SH-SY5Y (cell line): ENCODE data around the gene RAP1GAP.

Source experiments
- GATA2 ChIP-seq: IDR thresholded peaks from 2 replicates; pipeline ENCODE4 v1.6.1; 2011; ENCODE audit warnings: mild to moderate bottlenecking, low read depth, low read length
- GATA3 ChIP-seq: IDR thresholded peaks from 2 replicates; pipeline ENCODE4 v1.6.1; 2011; ENCODE audit warnings: low read depth, mild to moderate bottlenecking, low read length, moderate library complexity

The RAP1GAP gene

DNA sequence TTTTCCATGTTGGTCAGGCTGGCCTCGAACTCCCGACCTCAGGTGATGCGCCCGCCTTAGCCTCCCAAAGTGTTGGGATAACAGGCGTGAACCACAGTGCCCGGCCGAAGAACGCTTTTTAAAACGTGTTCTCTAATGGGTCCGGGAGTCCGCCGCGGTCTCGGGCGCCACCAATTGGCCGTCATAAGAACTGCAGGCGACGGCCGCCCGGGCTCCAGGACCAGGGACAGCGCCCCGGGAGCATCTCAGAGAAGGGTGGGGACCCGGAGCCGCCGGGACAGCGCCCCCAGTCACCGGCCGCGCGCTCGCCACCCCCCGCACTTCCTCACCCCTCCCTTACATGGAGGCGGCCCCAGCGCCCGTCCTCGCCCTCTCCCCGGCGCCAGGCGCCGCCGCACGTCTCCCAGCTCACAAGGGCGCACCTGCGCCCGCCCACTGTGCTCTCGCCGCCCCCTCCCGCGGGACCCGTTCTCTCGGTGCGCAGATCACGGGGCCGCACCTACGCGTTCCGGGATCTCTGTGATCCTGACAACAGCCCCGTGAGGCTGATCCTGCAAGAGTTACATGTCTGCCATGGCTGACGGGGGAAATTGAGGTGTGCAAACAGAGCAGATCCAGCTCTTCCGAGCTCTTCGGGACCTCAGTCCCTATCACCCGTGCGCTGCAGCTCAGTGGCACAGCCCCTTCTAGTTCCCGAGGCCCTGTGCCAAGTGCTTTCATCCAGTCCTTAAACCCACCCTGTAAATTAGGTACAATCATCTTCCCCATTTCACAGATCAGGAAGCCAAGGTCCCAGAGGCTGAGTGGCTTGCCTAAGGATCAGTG, 9.8 kb downstream of the RAP1GAP start:
- TF ChIP-seq GATA3 (no peak), GATA2 (no peak)

DNA sequence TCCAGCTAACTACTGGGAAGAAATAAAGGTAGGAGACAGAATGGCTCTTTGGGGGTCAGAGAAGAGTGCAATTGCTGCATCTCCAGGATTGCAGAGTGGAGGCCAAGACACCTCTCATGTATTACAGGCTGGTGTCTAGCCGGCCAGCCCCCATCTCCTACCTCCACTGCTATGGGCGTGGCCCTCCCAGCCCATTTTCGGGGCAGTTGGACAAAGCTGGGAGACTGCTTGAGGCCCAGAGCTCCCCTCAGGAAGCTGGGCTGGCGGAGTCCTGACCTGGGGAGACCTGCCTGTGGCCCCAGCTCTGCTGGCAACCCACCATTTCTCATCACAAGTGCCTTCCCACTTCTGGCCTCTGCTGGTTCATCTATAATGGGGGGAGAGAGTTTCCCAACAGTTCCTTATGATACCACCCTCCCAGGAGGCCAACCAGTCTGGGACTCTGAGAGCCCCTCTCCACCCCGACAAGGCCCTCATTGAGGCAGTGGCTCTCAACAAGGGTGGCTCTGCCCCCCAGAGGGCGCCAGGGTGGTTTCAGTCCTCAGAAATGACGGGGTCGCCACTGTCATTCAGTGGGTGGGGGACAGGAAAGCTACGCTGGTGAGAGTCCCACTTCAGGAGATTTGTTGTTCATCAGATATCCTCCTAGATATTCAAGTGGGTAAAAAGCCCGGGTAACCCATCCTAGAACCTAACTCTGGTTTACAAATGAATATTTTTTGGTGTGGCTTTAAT, 11.5 kb downstream of the RAP1GAP start:
- TF ChIP-seq GATA2 (no peak), GATA3 (no peak)

DNA sequence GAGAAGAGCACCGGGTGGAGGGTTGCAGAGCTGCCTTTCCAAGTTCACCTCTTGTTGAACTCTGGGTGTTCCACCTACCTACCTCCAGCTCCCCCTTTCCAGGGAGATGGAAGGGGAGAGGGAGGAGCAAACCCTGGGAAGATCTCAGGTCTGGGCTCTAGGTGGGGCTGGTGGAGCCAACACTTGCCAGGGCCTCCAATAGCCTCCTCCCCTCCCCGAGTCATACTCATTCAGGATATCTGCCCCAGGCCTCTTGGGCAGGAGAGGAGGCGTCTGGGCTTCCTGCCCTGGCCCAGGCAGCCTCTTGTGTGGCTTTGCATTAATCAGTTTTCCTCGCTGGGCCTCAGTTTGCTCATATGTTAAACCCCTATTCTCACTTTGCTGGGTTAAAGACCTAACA, 13.4 kb downstream of the RAP1GAP start:
- no peak for TF ChIP-seq GATA2
- no peak for TF ChIP-seq GATA3

DNA sequence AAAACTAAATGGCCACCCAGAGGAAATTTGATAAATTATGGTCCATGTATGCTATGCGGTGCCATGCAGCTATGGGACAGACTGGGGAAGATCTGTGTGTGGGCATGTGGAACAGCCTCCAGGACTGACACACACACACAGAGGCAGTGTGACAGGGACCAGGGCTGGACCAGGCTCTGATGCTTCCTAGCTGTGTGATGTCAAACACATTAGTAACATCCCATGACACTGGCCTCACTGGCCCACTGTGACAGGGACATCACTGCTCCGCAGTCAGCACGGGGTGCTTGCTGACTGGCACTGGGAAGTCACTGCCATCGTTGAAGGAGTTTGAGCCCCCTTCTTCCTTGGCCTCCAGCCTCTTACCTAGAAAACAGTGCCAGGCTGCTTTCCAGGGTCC, 13.9 kb downstream of the RAP1GAP start:
- TF ChIP-seq GATA3 = no peak
- no peak for TF ChIP-seq GATA2

DNA sequence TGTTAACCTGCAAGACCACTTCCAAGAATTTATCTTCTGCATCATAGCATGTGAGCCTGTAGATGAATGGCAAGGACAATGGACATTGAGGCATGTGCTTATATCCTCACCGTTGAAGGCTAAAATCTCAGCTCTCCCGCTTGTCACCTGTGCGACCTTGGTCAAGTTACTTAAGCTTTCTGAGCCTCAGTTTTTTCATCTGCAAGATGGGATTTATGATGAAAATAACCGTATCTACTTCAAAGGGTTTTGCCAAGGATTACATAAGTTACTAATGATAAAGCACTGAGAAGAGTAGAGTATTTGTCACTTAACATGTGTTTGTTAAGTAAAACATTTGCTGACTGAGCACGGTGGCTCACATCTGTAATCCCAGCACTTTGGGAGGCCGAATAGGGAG, 14.9 kb downstream of the RAP1GAP start:
- TF ChIP-seq GATA3 (no peak), GATA2 (no peak)

GRCh38 chr1:21653744-21654100, 15.4 kb downstream of the RAP1GAP start:
- TF ChIP-seq GATA2 (no peak), GATA3 (no peak)

DNA sequence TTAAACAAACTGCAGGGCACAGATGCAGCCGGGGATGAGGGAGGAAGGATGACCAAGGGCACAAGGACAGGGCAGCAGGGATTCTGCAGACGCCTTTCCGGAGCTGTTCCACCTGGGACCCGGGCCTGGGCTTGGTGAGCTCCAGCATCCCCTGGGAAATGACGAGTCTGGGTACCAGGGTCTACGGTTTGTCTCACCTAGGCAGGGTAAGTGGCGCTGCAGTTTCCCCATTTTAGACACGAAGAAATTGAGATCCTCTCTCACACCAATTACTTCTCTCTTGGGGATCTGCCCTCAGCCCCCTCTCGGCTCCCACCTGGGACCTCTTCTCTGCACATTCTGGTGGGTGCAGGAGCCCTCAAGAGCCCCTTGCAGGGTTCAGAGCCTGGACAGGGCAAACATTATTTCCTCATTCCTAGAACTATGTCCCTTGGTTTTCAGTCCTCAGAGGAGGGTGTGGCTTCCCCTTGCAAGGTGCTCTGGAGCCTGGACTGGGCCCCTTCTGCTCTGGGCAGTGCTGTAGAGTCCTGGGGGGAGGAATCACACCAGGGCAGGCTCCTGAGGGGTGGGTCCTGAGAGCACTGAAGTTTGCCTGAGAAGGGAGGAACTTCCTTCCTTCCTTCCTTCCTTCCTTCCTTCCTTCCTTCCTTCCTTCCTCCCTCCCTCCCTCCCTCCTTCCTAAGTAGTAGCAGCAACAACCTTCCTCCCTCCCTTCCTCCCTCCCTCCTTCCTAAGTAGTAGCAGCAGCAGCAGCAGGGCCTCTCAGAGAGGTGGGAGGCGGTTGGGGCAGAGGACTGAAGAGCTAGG, 16.0 kb downstream of the RAP1GAP start:
- TF ChIP-seq GATA3 (no peak), GATA2 (no peak)

DNA sequence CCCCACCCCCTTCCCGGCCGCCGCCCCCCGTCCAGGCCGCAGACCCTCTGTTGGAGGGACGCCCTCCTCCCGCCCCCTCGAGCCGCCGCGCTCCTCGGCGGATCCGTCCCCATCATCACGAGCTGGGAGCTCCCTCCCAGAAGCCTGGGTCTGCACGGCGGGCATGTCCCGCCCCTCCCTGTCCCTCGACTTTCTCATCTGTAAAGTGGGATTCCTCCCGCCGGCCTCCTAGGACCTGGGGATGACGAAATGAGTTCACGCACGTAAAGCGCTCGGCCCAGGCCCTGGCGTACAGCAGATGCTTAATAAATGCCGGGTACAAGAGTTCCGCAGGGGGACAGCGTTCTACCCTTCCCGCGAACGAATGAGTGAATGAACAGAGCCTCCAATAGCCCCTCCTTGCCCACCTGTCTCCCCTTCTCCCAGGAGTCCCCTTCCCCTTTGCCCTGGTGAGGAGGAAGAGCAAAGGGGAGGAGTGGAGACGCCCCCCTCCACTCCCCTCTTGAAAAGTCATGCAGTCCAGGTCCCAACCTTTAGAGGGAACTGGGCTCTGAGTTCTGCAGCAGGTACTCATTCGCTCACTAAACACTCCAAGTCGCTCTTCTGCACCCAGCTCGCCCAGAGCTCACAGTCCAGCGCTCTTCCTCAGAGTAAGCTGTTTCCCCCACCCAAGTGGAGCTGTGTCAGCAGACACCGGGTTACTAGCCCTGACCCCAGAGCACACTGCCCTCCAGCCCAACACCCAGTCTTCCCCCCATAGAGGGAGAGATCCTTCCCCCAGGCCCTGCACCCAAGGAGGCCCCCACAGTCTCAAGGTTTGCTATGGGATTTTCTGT, 16.8 kb downstream of the RAP1GAP start:
- TF ChIP-seq GATA3 (no peak), GATA2 (no peak)

DNA sequence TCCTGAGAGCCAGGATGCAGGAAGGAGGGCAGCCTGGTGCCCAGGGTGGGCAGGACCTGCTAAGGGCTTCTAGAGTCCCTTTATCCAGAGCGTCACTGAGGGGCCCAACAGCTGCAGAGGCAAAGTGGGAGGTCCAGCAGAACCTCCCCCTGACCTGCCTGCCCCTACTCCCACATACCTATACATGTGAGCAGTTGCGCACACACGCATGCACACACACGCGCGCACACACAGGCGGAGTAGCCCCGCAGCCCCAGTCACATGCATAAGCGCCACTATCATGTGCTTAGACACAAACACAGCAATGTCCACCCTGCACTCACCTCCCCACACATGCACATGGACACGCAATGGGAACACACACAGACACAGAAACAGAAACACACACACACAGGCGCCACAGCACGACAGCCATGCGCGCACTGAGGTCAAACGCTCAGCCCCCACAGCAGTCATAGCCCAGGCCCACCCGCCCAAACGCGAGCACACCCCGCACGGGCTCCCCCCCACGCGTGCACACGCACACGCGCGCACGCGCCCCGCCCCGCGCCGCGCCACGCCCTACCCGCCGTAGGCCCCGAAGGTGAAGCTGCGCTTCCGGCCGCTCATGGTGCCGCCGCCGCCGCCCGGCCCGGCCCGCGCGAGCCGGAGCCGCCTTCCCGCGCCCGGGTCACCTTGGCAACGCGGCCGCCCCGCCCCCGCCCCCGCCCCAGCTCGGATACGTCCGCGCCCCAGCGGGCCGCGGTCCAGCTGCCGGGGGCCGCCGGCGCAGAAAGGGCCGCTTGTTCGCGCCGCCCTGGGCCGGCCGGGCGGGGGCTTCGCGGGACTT, 17.7 kb downstream of the RAP1GAP start:
- TF ChIP-seq GATA3 = no peak
- TF ChIP-seq GATA2 = no peak

DNA sequence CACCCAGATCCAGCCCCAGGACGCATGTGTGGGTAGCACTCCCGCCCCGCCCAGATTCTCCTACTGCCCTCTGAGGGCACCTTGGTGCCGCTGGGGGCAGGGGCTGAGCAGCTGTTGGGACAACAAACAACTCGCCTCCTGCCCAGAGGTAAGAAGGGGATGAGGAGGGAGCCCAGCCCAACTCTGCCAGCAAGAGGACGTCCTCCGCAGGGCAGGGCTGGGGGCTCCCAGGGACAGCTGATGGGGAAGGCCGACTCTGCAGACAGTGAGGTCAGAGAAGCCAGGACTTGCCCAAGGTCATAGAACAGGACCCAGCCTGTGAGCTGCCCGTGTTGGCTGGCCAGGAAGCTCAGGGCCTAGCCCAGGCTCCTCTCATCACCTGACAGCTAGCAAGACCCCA, 18.8 kb downstream of the RAP1GAP start:
- no peak for TF ChIP-seq GATA2
- no peak for TF ChIP-seq GATA3

DNA sequence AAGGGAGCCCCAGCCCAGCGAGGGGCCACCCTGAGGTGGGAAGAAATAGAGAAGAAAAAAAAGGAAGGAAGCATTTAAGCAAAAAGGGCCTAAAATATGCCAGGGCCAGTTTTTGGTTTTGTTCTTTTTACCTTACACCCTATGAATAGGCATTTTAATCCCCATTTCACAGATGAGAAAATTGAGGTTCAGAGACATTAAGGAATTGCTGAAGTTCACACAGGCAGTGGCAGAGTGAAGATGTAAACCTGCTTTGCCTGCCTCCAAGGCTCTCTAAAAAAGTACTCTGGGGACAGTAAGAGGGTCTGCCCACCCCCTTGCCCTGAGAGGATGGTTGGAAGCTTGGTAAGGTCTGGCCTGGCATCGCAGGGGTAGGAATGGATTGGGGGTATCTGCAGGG, 19.8 kb downstream of the RAP1GAP start:
- TF ChIP-seq GATA3 = no peak
- no peak for TF ChIP-seq GATA2

DNA sequence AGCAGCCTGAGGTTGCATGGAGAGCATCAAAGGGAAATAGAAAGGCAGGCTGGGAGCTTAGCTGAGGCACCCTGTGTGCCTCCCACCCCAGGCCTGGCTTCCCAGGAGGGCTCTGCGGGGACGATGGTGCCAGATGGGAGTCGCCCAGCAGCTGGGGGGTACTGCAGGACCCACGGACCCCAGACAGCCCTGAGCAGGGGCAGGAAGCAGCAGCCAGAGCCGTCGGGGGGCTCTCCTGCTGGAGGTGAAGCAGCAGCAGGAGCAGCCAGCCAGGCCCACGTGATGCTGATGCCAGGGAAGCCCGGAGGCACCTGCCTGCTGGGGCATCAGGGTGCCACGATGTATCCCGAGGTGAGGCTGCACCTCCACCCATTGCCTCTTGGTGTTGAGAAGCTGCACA, 20.4 kb downstream of the RAP1GAP start:
- TF ChIP-seq GATA3 (no peak), GATA2 (no peak)

DNA sequence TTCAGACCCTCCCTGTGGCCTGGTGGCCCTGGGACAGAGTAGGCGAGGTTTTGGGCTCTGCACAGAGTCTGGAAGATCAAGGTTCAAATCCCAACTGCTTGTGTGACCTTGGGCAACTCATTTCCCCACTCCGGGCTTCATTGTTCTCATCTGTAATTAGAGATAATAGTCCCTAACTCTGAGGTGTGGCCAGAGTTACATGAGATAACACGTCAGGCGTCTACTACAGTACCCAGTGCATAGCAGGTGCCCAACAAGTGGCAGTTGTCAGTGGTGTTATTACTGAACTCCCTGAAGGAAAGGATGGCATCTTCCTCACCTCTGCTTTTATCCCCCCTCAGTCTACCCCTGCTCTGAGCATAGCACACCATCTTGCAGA, 20.8 kb downstream of the RAP1GAP start:
- TF ChIP-seq GATA2 = no peak
